Left ventricle myocardium inferior (tissue), 1 donor: ENCODE results near the gene GABRG3. TPM values are rescaled to one million over a fixed set of nuclear protein-coding genes. Genes with fewer than 3 reads are reported as not detected.

Source experiments
- DNase-seq: peaks from one replicate; pipeline ENCODE4 v3.0.0-alpha.2; 2020
- H3K27ac ChIP-seq: fragments of 200-600 bp; replicated peaks from 2 replicates; pipeline ENCODE4 v1.8.0; 2021
- H3K27me3 ChIP-seq: fragments of 200-600 bp; 2 replicates; pipeline ENCODE4 v1.8.0; 2021; ENCODE audit warnings: low read depth
- H3K36me3 ChIP-seq: fragments of 200-600 bp; 2 replicates; pipeline ENCODE4 v1.8.0; 2021
- H3K4me1 ChIP-seq: fragments of 200-600 bp; 2 replicates; pipeline ENCODE4 v1.8.0; 2021
- H3K4me3 ChIP-seq: fragments of 200-600 bp; 2 replicates; pipeline ENCODE4 v1.8.0; 2021; ENCODE audit warnings: mild to moderate bottlenecking, moderate library complexity
- H3K9me3 ChIP-seq: fragments of 200-600 bp; replicated peaks from 2 replicates; pipeline ENCODE4 v1.8.0; 2021
- CTCF ChIP-seq: fragments of 200-600 bp; IDR thresholded peaks from 2 replicates; pipeline ENCODE4 v1.8.0; 2021; ENCODE audit warnings: antibody characterized with exemption, mild to moderate bottlenecking, borderline replicate concordance
- intact Hi-C: fragments of 100-400 bp; cut with micrococcal nuclease; formaldehyde crosslinking; loops from one replicate; pipeline ENCODE4 v1.11.0; 2022
- total RNA-seq: library from RNA; stranded (reverse); fragmentation: NEBNext Ultra II Directional; extraction: Animal tissue kit (Norgen Biotek cat#: 25700); gene quantifications from one replicate; pipeline ENCODE4 v1.2.1, GENCODE V29; 2021
- donor health status: DM: no; HTN: yes; CAD: no; lungs with severe emphysema.

The GABRG3 gene
- total RNA-seq, 1 donor from 2014 or later = not detected

GRCh38 chr15:27487846-27488245 lies 516.9 kb downstream of the GABRG3 start:
- intact Hi-C loops = no loop called here
- TF ChIP-seq CTCF = no peak
- Histone ChIP-seq H3K9me3 (no peaks in the 10 kb centered on the region), H3K4me3 (no peak overlapping the region), H3K27ac (no peak overlapping the region), H3K27me3 (no peaks in the 10 kb centered on the region), H3K36me3 (no peaks in the 10 kb centered on the region), H3K4me1 (no peaks in the 10 kb centered on the region)
- DNase-seq = no peak

GRCh38 chr15:27490867-27491595 lies 520.0 kb downstream of the GABRG3 start:
- no peak for DNase-seq
- Histone ChIP-seq H3K4me1 (no peaks in the 10 kb centered on the region), H3K4me3 (no peak overlapping the region), H3K27ac (no peak overlapping the region), H3K9me3 (no peaks in the 10 kb centered on the region), H3K36me3 (no peaks in the 10 kb centered on the region), H3K27me3 (no peaks in the 10 kb centered on the region)
- intact Hi-C loops = no loop called here
- TF ChIP-seq CTCF = no peak

- Histone ChIP-seq H3K27ac (no peak overlapping the region), H3K27me3 (no peaks in the 10 kb centered on the region), H3K9me3 (no peaks in the 10 kb centered on the region), H3K36me3 (no peaks in the 10 kb centered on the region), H3K4me3 (no peak overlapping the region), H3K4me1 (no peaks in the 10 kb centered on the region)
- intact Hi-C loops = no loop called here
- no peak for TF ChIP-seq CTCF
- DNase-seq = no peak
Observed at GRCh38 chr15:27491666-27492621, 521.0 kb downstream of the GABRG3 start.

GRCh38 chr15:27495963-27496459 lies 525.0 kb downstream of the GABRG3 start:
- TF ChIP-seq CTCF = no peak
- intact Hi-C loops = no loop called here
- no peak for DNase-seq
- Histone ChIP-seq H3K27me3 (no peaks in the 10 kb centered on the region), H3K27ac (no peak overlapping the region), H3K9me3 (no peaks in the 10 kb centered on the region), H3K4me3 (no peak overlapping the region), H3K4me1 (no peaks in the 10 kb centered on the region), H3K36me3 (no peaks in the 10 kb centered on the region)

- Histone ChIP-seq H3K4me1 (no peaks in the 10 kb centered on the region), H3K27me3 (no peaks in the 10 kb centered on the region), H3K27ac (no peak overlapping the region), H3K36me3 (no peaks in the 10 kb centered on the region), H3K4me3 (no peak overlapping the region), H3K9me3 (no peaks in the 10 kb centered on the region)
- DNase-seq = no peak
- TF ChIP-seq CTCF = no peak
- intact Hi-C loops = no loop called here
Observed at GRCh38 chr15:27498700-27499099, 527.7 kb downstream of the GABRG3 start.
